DND-41 (cell line): Measurements from ENCODE around the gene PDLIM1.

Experiments
- ATAC-seq: fragments of 200-7000 bp; cut with Tn5 transposase; 3 replicates; pipeline ENCODE4 v1.9.1; 2021; ENCODE audit warnings: low read depth; ENCODE audit not compliant: insufficient read depth
- DNase-seq: peaks from one replicate; pipeline ENCODE4 v3.0.0-alpha.2; 2020
- H2AFZ ChIP-seq: 2 replicates; pipeline ENCODE4 v1.6.0; 2012; ENCODE audit warnings: low read depth, low read length
- H3K27ac ChIP-seq: 2 replicates; pipeline ENCODE4 v1.5.1; 2012; ENCODE audit warnings: low read length, inconsistent platforms
- H3K27me3 ChIP-seq: fragments of 200-600 bp; sonication (generic); 2 replicates; pipeline ENCODE4 v1.6.0; 2012; ENCODE audit warnings: low read length, mild to moderate bottlenecking, inconsistent platforms; ENCODE audit not compliant: insufficient read depth, poor library complexity
- H3K36me3 ChIP-seq: 2 replicates; pipeline ENCODE4 v1.5.1; 2012; ENCODE audit warnings: low read length, inconsistent platforms; ENCODE audit not compliant: insufficient read depth
- H3K4me1 ChIP-seq: 2 replicates; pipeline ENCODE4 v1.5.1; 2012; ENCODE audit warnings: mild to moderate bottlenecking, low read length; ENCODE audit not compliant: insufficient read depth
- H3K4me2 ChIP-seq: 2 replicates; pipeline ENCODE4 v1.6.0; 2012; ENCODE audit warnings: mild to moderate bottlenecking, moderate library complexity, low read length, inconsistent platforms; ENCODE audit not compliant: insufficient read depth
- H3K4me3 ChIP-seq, 2 experiments: fragments of 200-600 bp in 1 of 2; shearing (Covaris generic) in 1 of 2; 2 replicates each; pipeline ENCODE4 v1.5.1; 2012 to 2016; ENCODE audit warnings: inconsistent platforms in 2 of 2, low read length in 2 of 2, mild to moderate bottlenecking in 2 of 2, low read depth in 1 of 2, moderate library complexity in 1 of 2
- H3K79me2 ChIP-seq: 2 replicates; pipeline ENCODE4 v1.6.0; 2012; ENCODE audit warnings: low read length, inconsistent platforms; ENCODE audit not compliant: insufficient read depth
- H3K9ac ChIP-seq: 2 replicates; pipeline ENCODE4 v1.6.0; 2012; ENCODE audit warnings: low read depth, mild to moderate bottlenecking, inconsistent platforms, low read length, moderate library complexity
- H3K9me3 ChIP-seq: 2 replicates; pipeline ENCODE4 v1.5.1; 2012; ENCODE audit warnings: low read length, moderate library complexity, mild to moderate bottlenecking, inconsistent platforms; ENCODE audit not compliant: insufficient read depth, severe bottlenecking
- H4K20me1 ChIP-seq: 2 replicates; pipeline ENCODE4 v1.6.0; 2012; ENCODE audit warnings: low read length; ENCODE audit not compliant: insufficient read depth
- CTCF ChIP-seq: IDR thresholded peaks from 2 replicates; pipeline ENCODE4 v1.5.1; 2012; ENCODE audit warnings: borderline replicate concordance, low read length, moderate library complexity, mild to moderate bottlenecking; ENCODE audit not compliant: poor library complexity, severe bottlenecking; ENCODE audit errors: extremely low read depth
- EZH2 ChIP-seq: IDR thresholded peaks from 3 replicates; pipeline ENCODE4 v1.6.1; 2012; ENCODE audit warnings: borderline replicate concordance, low read depth, mild to moderate bottlenecking, moderate library complexity, low read length, inconsistent platforms; ENCODE audit not compliant: severe bottlenecking

PDLIM1 gene

DNA sequence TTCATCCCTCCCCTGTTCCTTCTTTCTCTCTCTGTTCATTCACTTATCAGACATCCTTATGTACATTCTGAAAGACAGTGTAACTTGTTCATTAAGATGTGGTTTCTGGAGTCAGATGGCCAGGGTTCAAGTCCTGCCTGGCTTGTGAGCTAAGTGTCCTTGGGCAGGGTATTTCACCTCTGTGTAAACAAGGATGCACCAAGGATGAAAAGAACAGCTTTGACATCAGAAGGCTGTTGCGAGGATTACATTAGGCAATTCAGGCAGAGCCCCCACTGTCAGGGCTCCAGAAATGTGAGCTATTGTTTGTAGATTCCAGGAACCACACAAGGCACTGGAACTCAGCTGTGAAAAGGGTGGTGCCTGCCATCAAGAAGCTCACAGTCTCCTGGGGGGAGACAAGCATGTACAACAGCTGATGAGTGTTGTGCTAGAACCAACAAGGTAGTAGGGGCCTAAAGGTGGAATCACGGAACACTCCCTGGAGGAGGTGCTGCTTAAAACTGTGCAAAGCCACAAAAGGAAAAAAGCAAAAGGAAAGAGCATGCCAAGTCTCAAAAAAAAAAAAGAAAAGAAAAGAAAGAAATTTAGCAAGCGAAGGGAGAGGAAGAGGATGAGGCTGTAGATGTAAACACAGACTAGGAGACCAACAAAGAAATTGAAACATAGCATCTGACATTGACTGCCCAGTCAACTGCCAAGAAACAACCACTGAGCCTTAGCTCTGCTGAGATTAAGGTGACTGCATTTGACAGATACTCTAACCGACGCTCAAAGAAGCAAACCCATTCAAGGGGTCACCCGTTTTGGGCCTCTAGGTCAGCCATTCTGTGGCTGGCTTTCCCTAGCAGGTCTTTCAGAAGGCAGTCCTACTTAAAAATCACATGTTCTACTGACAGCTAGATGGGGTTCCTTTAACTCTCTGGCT, 12.5 kb downstream of the PDLIM1 start:
- Histone ChIP-seq H3K9me3 (no peaks in the 10 kb centered on the region), H3K4me1 (no peaks in the 10 kb centered on the region), H3K27me3 (peaks cover 6% of the 10 kb centered on the region), H3K9ac (no peak overlapping the region), H3K27ac (no peak overlapping the region), H3K4me2 (no peak overlapping the region), H2AFZ (no peak overlapping the region), H3K79me2 (no peaks in the 10 kb centered on the region), H4K20me1 (no peaks in the 10 kb centered on the region), H3K36me3 (no peaks in the 10 kb centered on the region), H3K4me3 (no peak overlapping the region)
- no peak for ATAC-seq
- TF ChIP-seq EZH2 (no peak), CTCF (no peak)
- no peak for DNase-seq

- DNase-seq (no peak), ATAC-seq (no peak)
- H3K36me3 ChIP-seq: no peaks in the 10 kb centered on the region
- H3K4me1 ChIP-seq: no peaks in the 10 kb centered on the region
- no peak overlapping the region for H2AFZ ChIP-seq
- peaks cover 6% of the 10 kb centered on the region for H3K27me3 ChIP-seq
- no peak overlapping the region for H3K4me2 ChIP-seq
- no peak overlapping the region for H3K4me3 ChIP-seq
- H3K27ac ChIP-seq: no peak overlapping the region
- H3K9ac ChIP-seq: no peak overlapping the region
- H3K9me3 ChIP-seq: no peaks in the 10 kb centered on the region
- no peaks in the 10 kb centered on the region for H3K79me2 ChIP-seq
- TF ChIP-seq EZH2 (no peak), CTCF (no peak)
- H4K20me1 ChIP-seq: no peaks in the 10 kb centered on the region
Observed at GRCh38 chr10:95277614-95278013, 13.2 kb downstream of the PDLIM1 start.

- Histone ChIP-seq H3K36me3 (no peaks in the 10 kb centered on the region), H3K4me3 (no peak overlapping the region), H3K4me2 (no peak overlapping the region), H3K79me2 (no peaks in the 10 kb centered on the region), H2AFZ (no peak overlapping the region), H3K9me3 (no peaks in the 10 kb centered on the region), H4K20me1 (no peaks in the 10 kb centered on the region), H3K27ac (no peak overlapping the region), H3K4me1 (no peaks in the 10 kb centered on the region), H3K9ac (no peak overlapping the region), H3K27me3 (peaks cover 6% of the 10 kb centered on the region)
- TF ChIP-seq CTCF: no peak
- TF ChIP-seq EZH2: no peak
- ATAC-seq (no peak), DNase-seq (no peak)
Observed at GRCh38 chr10:95277201-95277570, 13.6 kb downstream of the PDLIM1 start.
